Measurements from ENCODE around the gene BCL7A.

Gene BCL7A

GRCh38 chr12:122020795-122021192 lies 890 bp upstream of the BCL7A start:
- TF ChIP-seq, protein P1, sequence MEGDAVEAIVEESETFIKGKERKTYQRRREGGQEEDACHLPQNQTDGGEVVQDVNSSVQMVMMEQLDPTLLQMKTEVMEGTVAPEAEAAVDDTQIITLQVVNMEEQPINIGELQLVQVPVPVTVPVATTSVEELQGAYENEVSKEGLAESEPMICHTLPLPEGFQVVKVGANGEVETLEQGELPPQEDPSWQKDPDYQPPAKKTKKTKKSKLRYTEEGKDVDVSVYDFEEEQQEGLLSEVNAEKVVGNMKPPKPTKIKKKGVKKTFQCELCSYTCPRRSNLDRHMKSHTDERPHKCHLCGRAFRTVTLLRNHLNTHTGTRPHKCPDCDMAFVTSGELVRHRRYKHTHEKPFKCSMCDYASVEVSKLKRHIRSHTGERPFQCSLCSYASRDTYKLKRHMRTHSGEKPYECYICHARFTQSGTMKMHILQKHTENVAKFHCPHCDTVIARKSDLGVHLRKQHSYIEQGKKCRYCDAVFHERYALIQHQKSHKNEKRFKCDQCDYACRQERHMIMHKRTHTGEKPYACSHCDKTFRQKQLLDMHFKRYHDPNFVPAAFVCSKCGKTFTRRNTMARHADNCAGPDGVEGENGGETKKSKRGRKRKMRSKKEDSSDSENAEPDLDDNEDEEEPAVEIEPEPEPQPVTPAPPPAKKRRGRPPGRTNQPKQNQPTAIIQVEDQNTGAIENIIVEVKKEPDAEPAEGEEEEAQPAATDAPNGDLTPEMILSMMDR (conservative IDR thresholded peaks at IDR 0.05; ENCODE audit: control insufficient read depth, insufficient read depth, low read depth, low read length) = no peak
- no peak for DNase-seq (ENCODE audit: low read depth)
- H3K4me3 ChIP-seq (ENCODE audit: control insufficient read depth, low read depth, low read length) = peak overlapping the region; percentile 35

DNA sequence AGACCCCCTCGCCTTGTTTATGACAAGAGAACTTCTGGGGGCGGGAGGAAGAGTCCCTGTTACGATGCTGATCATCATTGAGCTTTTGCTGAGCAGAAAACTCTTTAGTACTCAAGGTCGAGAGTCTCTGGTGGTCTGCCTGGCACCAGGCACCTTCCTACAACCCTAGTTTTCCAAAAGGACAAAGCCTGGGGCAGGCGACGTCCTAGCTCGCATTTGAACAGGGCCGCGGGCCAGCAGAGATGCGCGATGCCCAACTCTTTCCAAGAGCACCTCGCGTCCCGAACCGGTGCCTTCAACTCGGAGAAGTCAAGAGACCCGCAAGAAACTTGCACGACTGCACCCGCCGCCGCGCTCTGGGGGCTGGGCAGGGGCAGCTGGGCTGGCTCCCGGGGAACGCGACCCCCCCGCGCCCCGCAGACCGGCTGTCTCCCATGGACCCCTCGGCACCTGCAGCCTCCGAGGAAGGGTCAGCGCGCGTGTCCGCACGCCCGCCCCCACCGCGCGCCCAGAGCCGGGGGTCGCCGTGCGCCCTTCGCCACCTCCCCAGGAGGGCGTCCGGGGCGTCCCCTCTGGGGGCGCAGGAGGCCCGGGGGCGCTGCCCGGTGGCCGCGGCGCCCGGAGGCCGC lies 377 bp upstream of the BCL7A start:
- TF ChIP-seq, protein P1 (conservative IDR thresholded peaks at IDR 0.05; ENCODE audit: control insufficient read depth, insufficient read depth, low read depth, low read length) = no peak
- peak overlapping the region; percentile 35 for H3K4me3 ChIP-seq (ENCODE audit: control insufficient read depth, low read depth, low read length)
- DNase-seq (ENCODE audit: low read depth) = no peak

- peak overlapping the region; percentile 53 for H3K4me3 ChIP-seq (ENCODE audit: control insufficient read depth, low read depth, low read length)
- no peak for DNase-seq (ENCODE audit: low read depth)
- TF ChIP-seq, protein P1 (conservative IDR thresholded peaks at IDR 0.05; ENCODE audit: control insufficient read depth, insufficient read depth, low read depth, low read length) = no peak
These were observed 982 bp downstream of the BCL7A start for GRCh38 chr12:122022393-122023338.

DNA sequence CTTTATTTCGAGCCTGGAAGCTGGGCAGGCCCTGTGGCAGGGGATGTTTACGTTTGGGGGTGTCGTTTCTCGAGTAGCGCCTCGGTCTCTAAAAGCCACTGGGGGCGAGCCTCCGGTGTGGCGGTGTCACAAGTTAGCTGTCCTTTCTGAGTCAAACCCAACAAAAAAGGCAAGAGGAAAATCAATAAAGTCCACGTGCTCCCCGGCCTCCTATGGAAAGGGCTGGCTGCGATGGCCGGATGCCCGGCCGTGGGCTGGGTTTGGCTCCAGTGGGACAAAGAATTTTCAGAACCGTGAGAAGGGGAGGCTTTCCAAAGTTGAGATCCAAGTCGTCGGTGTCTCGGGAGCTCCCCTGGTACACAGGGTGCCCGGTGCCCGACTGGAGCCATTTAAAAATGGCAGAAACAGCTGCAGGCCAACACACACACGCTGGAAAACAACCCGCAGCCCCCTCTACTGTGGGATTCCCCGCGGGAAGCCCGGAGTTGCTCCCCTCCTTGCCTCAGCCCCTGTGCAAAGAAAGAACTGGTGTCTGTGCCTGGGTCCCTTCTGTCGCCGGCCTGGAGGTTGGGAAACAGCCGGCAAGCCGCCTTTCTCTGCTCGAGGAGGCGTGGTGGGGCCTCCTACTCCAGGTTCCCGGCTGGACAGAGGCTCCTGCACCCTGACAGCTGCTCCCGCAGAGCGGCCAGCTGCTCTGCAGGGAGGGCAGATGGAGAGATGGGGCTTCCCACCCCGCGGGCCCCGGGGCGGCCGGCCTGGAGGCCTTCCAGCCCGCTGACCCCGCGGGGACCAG lies 1.9 kb downstream of the BCL7A start:
- TF ChIP-seq, protein P1 (conservative IDR thresholded peaks at IDR 0.05; ENCODE audit: control insufficient read depth, insufficient read depth, low read depth, low read length) = no peak
- H3K4me3 ChIP-seq (ENCODE audit: control insufficient read depth, low read depth, low read length) = peak overlapping the region; percentile 53
- DNase-seq (ENCODE audit: low read depth) = peak; percentile 72

GRCh38 chr12:122024132-122024785 lies 2.6 kb downstream of the BCL7A start:
- no peak for DNase-seq (ENCODE audit: low read depth)
- no peak overlapping the region for H3K4me3 ChIP-seq (ENCODE audit: control insufficient read depth, low read depth, low read length)
- TF ChIP-seq, protein P1 (conservative IDR thresholded peaks at IDR 0.05; ENCODE audit: control insufficient read depth, insufficient read depth, low read depth, low read length) = no peak

Data from fibroblast of mammary gland (primary cell).